Prostate gland (tissue), 2 donors: ENCODE data around the gene GADL1.

Experiments
- CTCF ChIP-seq, 4 experiments: fragments of 200-600 bp in 2 of 4; fragments of 450-650 bp in 2 of 4; sonication (generic) in 2 of 4; IDR thresholded peaks; 1 replicate in 3 of 4; 2 replicates in 1 of 4; pipeline ENCODE4 v1.5.1; 2016 to 2019; ENCODE audit warnings: antibody characterized with exemption in 4 of 4, mild to moderate bottlenecking in 2 of 4, moderate library complexity in 2 of 4
- POLR2A ChIP-seq: fragments of 450-650 bp; IDR thresholded peaks from one replicate; pipeline ENCODE4 v1.6.1; 2016; ENCODE audit warnings: antibody characterized with exemption, mild to moderate bottlenecking
- POLR2AphosphoS5 ChIP-seq: sonication (generic); formaldehyde crosslinking; IDR thresholded peaks from one replicate; pipeline ENCODE4 v1.6.1; 2017; ENCODE audit warnings: antibody characterized with exemption

GRCh38 chr3:30768703-30769550 lies 125.5 kb downstream of the GADL1 start:
- TF ChIP-seq POLR2AphosphoS5 (no peak), POLR2A (no peak), CTCF (IDR thresholded peaks at IDR 0.05) (peak; percentile 39 to 72 (median 64))
